Brain pericyte (primary cell): Measurements from ENCODE around the gene SND1.

Experiments used
- DNase-seq: peaks from one replicate; pipeline ENCODE4 v3.0.0-alpha.2; 2012; ENCODE audit warnings: low read depth, low spot score

SND1 gene

GRCh38 chr7:128112018-128112780 lies 460.2 kb downstream of the SND1 start:
- no peak for DNase-seq

DNA sequence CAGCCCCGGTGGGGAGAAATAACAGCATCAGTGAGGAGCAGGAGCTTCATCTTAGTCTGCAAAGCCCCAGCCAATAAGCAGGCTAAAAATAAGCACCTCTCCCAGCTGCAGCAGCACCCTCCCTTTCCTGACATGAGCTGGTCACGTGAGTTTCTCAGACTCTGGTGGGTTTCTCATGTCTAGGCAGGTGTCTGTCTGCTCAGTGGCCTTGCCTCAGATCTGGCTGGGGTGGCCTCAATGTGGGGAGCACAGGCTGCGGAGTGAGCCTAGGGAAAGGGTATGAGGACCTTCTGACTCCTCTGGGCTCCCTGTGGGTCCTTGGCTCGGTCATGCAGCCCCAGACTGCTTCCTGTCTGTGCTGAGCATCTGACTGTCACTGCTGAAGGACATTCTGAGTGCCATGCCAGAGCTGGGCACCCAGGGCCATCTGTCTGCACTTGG lies 460.8 kb downstream of the SND1 start:
- no peak for DNase-seq

DNA sequence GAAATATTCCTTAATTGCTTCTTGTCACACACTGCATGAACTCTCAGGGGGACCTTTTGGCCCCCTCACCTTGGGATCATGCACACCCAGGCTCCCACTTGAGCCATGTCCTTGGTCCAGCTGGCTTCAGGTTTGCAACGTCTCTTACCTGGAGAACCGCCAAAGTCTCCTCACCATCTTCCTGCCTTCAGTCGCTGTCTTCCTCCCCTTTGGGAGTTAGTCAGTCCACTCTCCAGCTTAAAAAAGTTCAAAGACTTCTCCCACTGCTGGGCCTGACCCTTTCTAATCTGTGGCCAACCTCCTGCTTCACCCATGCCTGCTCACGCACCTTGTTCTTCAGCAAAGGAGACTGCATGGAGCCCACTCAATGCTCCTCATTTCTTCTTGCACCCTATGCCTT lies 461.8 kb downstream of the SND1 start:
- DNase-seq: no peak

GRCh38 chr7:128114806-128115205 lies 462.8 kb downstream of the SND1 start:
- DNase-seq: no peak

GRCh38 chr7:128115336-128115820 lies 463.4 kb downstream of the SND1 start:
- DNase-seq: no peak

GRCh38 chr7:128115821-128116723 lies 464.1 kb downstream of the SND1 start:
- DNase-seq: no peak

DNA sequence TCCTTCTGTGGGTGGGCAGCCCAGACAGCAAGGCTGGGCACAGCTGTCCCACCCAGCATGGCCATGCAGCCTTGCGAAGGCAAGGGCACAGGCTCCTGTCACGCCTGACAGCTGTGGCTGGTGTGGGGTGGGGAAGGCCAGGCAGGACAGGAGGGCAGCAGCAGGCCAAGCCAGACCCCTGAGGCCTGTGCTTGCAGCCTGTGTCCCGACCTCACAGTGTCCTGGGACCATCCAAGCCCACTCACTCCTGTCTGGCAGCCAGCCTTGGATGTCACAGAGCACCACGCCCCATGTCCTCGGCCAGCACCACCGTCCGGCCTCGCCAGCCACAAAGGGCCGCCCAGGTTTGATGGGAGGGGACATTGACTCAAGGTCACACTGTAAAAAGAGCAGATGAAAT lies 464.7 kb downstream of the SND1 start:
- no peak for DNase-seq

GRCh38 chr7:128117691-128118090 lies 465.7 kb downstream of the SND1 start:
- no peak for DNase-seq

DNA sequence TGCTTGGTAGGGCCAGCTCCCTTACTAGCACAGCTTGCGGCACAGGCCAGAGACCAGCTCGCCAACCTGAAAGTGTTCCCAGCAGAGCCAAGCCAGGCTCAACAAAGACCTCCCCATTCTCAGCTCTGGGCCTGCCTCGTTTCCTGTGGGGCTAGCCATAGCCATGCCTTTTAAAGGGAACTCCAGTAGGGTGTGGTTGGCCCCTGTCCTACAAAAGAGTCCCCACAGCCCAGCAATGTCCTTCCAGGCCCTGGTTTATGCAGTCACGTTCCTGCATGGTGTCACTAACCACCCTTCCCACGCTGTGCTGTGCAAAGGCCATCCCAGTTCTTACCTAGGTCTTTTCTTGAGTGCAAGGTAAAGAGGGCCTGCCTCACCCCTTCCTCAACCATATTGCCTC lies 467.0 kb downstream of the SND1 start:
- no peak for DNase-seq

- no peak for DNase-seq
Observed at GRCh38 chr7:128120116-128120515, 468.1 kb downstream of the SND1 start.

GRCh38 chr7:128120976-128121490 lies 469.0 kb downstream of the SND1 start:
- DNase-seq: no peak

GRCh38 chr7:128121711-128122530 lies 469.9 kb downstream of the SND1 start:
- DNase-seq: no peak

DNA sequence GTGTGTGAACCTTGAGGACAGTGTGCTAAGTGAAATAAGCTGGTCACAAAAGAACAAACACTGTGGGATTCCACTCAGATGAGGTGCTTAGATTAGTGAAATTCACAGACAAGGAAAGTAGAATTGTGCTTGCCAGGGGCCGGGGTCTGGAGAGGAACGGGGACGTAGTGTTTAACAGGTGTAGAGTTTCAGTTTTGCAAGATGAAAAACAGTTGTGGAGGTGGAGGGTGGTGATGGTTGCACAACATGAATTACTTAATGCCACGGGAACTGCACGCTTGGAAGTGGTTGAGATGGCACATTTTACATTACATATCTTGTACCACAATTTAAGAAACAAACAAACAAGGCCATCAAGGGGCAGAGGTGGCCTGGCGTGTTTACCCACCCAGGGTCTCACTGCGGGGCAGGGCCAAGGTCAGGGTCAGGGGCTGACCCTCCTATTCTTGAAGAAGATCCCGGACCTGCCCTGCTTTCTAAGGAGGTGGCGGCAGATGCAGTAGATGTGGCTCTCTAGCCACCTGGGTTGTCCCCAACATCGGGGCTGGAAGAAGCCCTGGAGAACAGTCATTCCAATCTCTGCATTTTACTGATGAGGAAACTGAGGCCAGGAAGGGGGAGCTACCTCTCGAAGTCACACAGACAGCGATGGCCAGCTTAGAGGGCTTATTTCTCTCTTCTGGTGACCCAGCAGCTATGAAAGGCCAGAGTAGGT lies 470.7 kb downstream of the SND1 start:
- DNase-seq: no peak

DNA sequence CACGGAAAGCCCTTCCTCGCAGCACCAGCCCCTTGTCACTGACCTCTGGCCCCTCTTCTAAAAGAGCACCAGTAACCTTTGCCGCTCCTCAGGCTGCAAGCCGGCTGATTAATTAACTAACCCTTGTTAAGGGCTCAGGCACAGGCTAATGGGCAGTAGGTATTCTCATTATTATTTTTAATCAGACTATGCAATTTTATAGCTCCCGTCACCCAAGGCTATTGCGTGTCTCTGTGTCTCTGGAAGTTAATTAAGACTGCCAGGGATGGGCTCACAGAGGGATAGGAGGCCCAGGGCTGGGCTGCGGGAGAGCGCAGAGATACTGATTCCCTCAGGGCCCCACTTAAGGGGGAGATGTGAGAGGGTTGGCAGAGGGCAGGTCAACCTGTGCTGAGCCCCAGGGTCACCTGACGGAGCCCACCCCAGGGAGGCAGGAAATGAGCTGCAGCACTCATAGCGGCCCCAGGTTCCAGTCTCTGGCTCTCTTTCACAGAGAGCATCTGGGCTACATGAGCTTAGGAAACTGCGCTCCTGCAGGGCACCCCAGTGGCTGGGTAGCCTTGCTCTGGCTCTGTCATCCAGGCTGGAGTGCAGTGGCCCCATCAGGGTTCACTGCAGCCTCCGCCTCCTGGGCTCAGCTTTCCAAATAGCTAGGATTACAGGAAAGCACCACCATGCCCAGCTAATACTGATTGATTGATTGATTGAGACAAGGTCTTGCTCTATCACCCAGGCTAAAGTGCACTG lies 471.5 kb downstream of the SND1 start:
- no peak for DNase-seq

DNA sequence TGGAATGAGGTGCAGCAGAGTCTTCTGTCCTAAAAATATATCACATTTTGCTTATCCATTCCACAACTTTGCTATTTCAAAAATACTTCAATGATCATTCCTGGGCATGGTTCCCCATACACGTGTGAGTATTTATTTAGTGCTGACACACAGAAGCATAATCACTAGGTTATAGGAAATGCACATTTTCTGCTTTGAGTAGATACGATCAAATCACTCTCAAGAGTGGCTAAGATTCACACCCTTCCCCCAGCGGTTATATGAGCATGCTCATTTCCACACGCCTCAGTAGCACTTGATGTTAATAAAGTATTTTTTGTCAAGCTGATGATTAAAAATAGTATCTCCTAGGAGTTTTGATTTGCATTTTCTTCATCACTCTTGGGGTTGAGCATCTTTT lies 472.8 kb downstream of the SND1 start:
- DNase-seq: no peak

- no peak for DNase-seq
Observed at GRCh38 chr7:128125816-128126215, 473.8 kb downstream of the SND1 start.

DNA sequence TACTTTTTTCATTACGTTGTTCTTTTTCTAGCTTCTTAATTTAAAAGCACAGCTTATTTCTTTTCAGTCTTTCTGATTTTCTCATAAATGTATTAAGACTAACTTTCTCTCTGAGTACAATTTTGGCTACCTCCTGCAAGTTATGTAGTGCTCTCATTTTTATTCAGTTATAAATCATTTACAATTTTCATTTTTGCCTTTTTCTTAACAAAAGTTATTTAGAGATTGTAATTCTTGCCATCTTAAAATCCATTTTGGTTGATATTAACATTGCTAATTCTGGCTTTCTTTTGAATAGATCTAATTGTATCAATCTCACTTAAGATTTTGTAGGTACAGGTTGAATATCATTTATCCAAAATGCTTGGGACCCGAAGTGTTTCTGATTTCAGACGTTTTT lies 476.4 kb downstream of the SND1 start:
- DNase-seq: no peak

- no peak for DNase-seq
Observed at GRCh38 chr7:128129224-128129864, 477.4 kb downstream of the SND1 start.

GRCh38 chr7:128131115-128131514 lies 479.1 kb downstream of the SND1 start:
- DNase-seq: no peak

DNA sequence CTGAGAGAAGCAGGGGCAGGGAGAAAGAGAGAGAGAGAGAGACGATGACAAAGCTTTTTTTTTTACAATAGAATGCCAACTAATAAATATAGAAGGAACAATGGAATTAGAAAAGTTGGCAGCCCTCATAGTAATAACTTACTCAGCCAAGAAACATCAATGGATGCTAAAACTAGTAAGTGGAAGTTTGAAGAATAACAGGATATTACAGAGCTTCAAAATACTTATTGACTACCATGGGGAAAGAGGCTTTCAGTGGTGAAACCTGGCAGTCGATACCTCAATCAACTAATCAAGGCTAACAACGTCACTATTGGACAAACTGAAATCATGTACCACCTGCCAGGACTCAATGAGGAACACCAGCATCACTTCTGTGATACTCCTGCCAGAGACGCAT lies 479.7 kb downstream of the SND1 start:
- no peak for DNase-seq
